Activated CD4-positive, alpha-beta T cell treated with anti-CD3 and anti-CD28 coated beads, Interleukin-2, amount 10 ng/mL, durations not matched to agents 24 days and 14 days (primary cell): ENCODE data around the gene CHD9NB. TPM values are rescaled to one million over a fixed set of nuclear protein-coding genes. Genes with fewer than 3 reads are reported as not detected.

Source experiments
- DNase-seq: peaks from one replicate; pipeline ENCODE4 v3.0.0; 2022
- H3K27ac Mint-ChIP-seq: one replicate; pipeline ENCODE4 v1.8.0; 2022; ENCODE audit warnings: mild to moderate bottlenecking, mixed read lengths
- H3K27me3 Mint-ChIP-seq: one replicate; pipeline ENCODE4 v1.8.0; 2022; ENCODE audit warnings: mixed read lengths
- H3K36me3 Mint-ChIP-seq: one replicate; pipeline ENCODE4 v1.8.0; 2022; ENCODE audit warnings: low read depth, mild to moderate bottlenecking, mixed read lengths
- H3K4me1 Mint-ChIP-seq: one replicate; pipeline ENCODE4 v1.8.0; 2021; ENCODE audit warnings: mixed read lengths
- H3K4me3 Mint-ChIP-seq: one replicate; pipeline ENCODE4 v1.8.0; 2022; ENCODE audit warnings: mild to moderate bottlenecking, moderate library complexity, mixed read lengths
- H3K9me3 Mint-ChIP-seq: one replicate; pipeline ENCODE4 v1.8.0; 2021; ENCODE audit warnings: mixed read lengths
- intact Hi-C: fragments of 100-400 bp; cut with micrococcal nuclease; formaldehyde crosslinking; loops from one replicate; pipeline ENCODE4 v1.15.1; 2023
- total RNA-seq: library from RNA; stranded (reverse); gene quantifications from 2 replicates; pipeline ENCODE4 v1.2.3, GENCODE V29; 2022

Gene CHD9NB
- total RNA-seq, 1 donor from 2014 or later, result 0.16 TPM

DNA sequence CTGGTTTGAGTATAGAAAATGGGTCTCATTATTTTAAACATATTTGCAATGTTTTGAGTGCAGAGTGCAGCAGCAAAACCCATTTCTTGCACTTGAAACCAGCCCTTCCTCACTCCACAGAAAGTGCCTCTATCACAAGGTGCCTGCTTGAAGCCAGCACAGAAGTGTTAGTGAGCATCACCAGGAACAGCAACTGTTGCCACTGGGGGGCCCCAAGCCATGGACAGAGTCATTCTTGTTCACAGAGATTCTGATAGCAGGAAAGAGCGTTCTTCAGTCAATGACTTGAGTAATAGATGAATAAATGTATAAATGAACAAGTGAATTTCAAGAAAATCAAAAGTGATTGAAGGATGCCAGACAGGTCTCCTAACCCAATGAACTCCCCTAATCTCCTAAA is 45.6 kb downstream of the CHD9NB start:
- Mint-ChIP-seq H3K27me3 (peaks cover 14% of the 10 kb centered on the region), H3K27ac (no peak overlapping the region), H3K4me3 (no peak overlapping the region), H3K36me3 (no peaks in the 10 kb centered on the region), H3K4me1 (no peaks in the 10 kb centered on the region), H3K9me3 (no peaks in the 10 kb centered on the region)
- DNase-seq, result no peak
- intact Hi-C loops, result no loop called here

DNA sequence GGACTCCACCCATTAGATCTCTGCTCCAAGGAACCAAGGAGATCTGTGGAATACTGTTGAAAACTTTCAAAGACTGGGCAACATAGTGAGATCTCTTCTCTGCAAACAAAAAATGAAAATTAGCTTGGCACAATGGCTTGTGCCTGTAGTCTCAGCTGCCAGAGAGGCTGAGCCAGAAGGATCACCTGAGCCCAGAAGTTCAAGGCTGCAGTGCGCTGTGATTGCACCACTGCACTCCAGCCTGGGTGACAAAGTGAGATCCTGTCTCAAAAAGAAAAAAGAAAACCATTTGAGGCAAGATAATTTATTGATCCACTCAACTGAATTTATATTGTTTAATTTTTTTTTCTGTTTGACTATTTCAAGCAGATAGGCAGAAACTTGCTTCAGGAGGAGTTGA is 54.8 kb downstream of the CHD9NB start:
- Mint-ChIP-seq H3K4me1 (no peaks in the 10 kb centered on the region), H3K4me3 (no peak overlapping the region), H3K27me3 (no peaks in the 10 kb centered on the region), H3K9me3 (no peaks in the 10 kb centered on the region), H3K27ac (no peak overlapping the region), H3K36me3 (no peaks in the 10 kb centered on the region)
- DNase-seq, result no peak
- intact Hi-C loops, result no loop called here

DNA sequence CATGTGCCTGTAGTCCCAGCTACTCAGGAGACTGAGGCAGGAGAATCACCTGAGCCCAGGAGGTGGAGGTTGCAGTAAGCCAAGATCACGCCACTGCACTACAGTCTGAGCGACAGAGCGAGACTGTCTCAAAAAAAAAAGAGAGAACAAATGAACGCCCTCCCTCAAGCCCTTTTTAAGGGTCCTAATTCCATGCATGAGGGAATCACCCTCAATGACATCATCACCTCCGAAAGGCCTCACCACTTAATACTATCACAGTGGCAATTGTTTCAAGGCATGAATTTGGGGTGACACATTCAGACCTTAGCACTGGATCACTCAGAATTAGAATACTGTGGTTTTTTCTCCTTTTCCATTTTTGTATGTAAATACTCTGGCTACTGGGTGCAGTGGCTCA is 57.8 kb downstream of the CHD9NB start:
- Mint-ChIP-seq H3K27me3 (no peaks in the 10 kb centered on the region), H3K4me1 (no peaks in the 10 kb centered on the region), H3K4me3 (no peak overlapping the region), H3K36me3 (no peaks in the 10 kb centered on the region), H3K27ac (no peak overlapping the region), H3K9me3 (no peaks in the 10 kb centered on the region)
- intact Hi-C loops, result no loop called here
- DNase-seq, result no peak

DNA sequence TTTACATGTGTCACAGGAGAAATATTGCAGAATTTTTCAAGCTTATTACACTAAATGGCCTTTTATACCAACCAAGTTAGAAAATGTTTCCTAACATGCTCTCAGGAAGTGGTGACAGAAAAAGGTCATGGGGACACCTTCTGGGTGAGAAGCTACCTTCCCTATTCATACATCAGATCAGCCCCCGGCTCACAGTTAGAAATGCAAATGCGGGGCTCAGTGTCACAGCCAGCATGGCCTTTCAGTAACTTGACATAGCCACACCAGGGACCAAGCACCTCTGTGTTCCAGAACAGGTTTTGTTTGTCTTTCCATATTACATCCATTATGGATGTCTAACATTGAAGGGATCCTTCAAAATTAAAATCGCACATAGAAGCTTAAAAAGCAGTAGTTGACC is 59.5 kb downstream of the CHD9NB start:
- Mint-ChIP-seq H3K4me1 (no peaks in the 10 kb centered on the region), H3K36me3 (no peaks in the 10 kb centered on the region), H3K4me3 (no peak overlapping the region), H3K27me3 (no peaks in the 10 kb centered on the region), H3K27ac (no peak overlapping the region), H3K9me3 (no peaks in the 10 kb centered on the region)
- intact Hi-C loops, result no loop called here
- DNase-seq, result no peak

DNA sequence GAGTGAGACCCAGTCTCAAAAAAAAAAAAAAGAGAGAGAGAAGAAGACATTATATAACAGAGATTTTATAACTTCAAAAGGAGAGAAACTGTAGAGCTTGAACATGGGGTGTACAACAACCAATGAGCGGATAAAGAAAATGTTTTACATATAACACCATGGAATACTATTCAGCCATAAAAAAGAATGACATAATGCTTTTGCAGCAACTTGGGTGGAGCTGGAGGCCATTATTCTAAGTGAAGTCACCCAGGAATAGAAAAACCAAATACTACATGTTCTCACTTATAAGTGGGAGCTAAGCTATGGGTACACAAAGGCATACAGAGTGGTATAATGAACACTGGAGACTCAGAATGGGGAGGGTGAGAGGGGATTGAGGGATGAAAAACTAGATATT is 61.1 kb downstream of the CHD9NB start:
- no peaks in the 10 kb centered on the region for H3K4me1 Mint-ChIP-seq
- no peaks in the 10 kb centered on the region for H3K36me3 Mint-ChIP-seq
- no peak overlapping the region for H3K27ac Mint-ChIP-seq
- no peak for DNase-seq
- intact Hi-C loops, result no loop called here
- no peak overlapping the region for H3K4me3 Mint-ChIP-seq
- no peaks in the 10 kb centered on the region for H3K27me3 Mint-ChIP-seq
- no peaks in the 10 kb centered on the region for H3K9me3 Mint-ChIP-seq

Other genes starting within 250 kb of the CHD9NB start
- gene CHD9, start 2.1 kb upstream of the CHD9NB start, total RNA-seq, result 19.6 and 20.7 TPM in 2 replicates